Prostate gland (tissue), 2 donors: ENCODE data around the gene CCDC154.

Source experiments
- POLR2AphosphoS5 ChIP-seq: sonication (generic); formaldehyde crosslinking; IDR thresholded peaks from one replicate; pipeline ENCODE4 v1.6.1; 2017; ENCODE audit warnings: antibody characterized with exemption
- TF ChIP-seq, protein P1 (sequence below), 4 experiments: fragments of 200-600 bp in 2 of 4; fragments of 450-650 bp in 2 of 4; sonication (generic) in 2 of 4; IDR thresholded peaks; 1 replicate in 3 of 4; 2 replicates in 1 of 4; pipeline ENCODE4 v1.5.1; 2016 to 2019; ENCODE audit warnings: antibody characterized with exemption in 4 of 4, mild to moderate bottlenecking in 2 of 4, moderate library complexity in 2 of 4

DNA sequence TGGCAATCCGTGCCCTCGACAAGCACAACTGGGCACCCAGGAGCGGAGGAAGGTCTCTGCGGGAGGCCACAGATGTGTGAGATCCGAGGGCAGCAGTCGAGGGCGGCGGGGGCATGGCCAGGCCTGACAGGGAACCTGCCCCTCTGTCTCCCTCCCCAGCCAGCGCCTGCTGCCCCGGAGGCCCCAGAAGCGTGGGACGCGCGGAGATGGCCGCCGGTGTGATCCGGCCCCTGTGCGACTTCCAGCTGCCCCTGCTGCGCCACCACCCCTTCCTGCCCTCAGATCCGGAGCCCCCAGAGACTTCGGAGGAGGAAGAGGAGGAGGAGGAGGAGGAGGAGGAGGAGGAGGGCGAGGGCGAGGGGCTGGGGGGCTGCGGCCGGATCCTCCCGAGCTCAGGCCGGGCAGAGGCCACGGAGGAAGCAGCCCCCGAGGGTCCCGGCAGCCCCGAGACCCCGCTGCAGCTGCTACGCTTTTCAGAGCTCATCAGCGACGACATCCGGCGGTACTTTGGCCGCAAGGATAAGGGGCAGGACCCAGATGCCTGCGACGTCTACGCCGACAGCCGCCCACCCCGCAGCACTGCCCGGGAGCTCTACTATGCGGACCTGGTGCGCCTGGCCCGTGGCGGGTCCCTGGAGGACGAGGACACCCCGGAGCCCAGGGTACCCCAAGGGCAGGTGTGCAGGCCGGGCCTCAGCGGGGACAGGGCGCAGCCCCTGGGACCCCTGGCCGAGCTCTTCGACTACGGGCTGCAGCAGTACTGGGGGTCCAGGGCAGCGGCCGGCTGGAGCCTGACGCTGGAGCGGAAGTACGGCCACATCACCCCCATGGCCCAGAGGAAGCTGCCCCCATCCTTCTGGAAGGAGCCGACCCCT, 11.7 kb downstream of the CCDC154 start:
- TF ChIP-seq, protein P1, sequence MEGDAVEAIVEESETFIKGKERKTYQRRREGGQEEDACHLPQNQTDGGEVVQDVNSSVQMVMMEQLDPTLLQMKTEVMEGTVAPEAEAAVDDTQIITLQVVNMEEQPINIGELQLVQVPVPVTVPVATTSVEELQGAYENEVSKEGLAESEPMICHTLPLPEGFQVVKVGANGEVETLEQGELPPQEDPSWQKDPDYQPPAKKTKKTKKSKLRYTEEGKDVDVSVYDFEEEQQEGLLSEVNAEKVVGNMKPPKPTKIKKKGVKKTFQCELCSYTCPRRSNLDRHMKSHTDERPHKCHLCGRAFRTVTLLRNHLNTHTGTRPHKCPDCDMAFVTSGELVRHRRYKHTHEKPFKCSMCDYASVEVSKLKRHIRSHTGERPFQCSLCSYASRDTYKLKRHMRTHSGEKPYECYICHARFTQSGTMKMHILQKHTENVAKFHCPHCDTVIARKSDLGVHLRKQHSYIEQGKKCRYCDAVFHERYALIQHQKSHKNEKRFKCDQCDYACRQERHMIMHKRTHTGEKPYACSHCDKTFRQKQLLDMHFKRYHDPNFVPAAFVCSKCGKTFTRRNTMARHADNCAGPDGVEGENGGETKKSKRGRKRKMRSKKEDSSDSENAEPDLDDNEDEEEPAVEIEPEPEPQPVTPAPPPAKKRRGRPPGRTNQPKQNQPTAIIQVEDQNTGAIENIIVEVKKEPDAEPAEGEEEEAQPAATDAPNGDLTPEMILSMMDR (IDR thresholded peaks at IDR 0.05), result no peak
- TF ChIP-seq POLR2AphosphoS5, result no peak
